HG02678 (cell line): ENCODE data around the gene ATP2B2.

Experiments used
- ATAC-seq: cut with Tn5 transposase; IDR thresholded peaks from one replicate; pipeline ENCODE4 v1.9.1; 2021; ENCODE audit warnings: mild to moderate bottlenecking, moderate library complexity; ENCODE audit not compliant: unreplicated experiment

The ATP2B2 gene

DNA sequence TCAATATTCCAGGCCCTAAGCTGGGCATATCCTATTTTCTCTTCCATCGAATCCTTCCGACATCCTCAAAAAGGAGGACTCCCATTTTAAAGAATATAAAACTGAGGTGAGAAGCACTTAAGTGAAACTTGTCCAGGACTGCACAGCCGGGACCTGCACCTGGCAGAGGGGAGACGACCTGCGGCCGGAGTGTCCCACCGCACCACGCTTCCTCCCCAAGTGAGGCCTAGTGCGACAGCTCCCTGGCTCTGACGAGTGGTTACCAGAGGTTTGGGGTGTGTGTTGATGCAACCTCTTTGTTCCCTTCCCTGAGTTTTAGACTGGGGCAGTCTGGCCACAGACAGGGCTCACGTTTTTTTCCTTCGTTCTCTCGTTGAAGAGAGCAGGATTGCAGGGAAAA is 24.9 kb upstream of the ATP2B2 start:
- no peak for ATAC-seq

DNA sequence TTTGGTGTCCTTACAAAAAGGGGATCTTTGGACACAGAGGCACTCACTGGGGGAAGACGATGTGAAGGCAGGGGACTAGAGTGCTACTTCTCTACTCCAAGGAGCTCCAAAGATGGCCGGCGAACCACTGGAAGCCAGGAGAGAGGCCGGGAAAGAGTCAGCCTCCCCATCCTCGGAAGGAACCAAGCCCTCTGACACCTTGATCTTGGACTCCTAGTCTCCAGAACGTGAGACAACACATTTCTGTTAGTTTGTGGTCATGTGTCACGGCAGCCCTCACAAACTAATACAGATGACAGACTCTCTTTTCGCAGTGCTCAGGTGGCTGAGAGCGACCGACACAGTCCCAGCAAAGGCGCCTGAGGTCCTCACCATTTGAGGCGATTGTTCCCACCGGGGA is 24.4 kb upstream of the ATP2B2 start:
- no peak for ATAC-seq

DNA sequence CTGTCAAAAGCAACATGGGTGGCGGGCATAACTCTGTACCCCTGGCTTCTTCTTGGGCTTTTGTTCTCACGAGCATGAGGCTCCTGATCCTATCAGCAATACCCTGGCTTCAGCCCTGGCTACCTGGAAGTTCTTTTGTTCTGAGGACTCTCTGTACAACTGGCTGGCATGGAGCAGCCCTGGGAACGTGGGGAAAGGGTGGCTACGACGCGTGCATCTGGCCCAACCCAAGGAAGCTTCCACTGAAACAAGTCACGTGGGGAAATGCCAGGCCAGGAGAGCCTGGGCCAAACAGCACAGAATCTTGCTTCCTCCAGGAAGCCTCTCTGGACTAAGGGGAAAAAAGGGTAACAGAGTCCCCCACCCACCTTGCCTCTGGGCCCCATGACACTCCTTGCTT is 22.7 kb upstream of the ATP2B2 start:
- no peak for ATAC-seq

DNA sequence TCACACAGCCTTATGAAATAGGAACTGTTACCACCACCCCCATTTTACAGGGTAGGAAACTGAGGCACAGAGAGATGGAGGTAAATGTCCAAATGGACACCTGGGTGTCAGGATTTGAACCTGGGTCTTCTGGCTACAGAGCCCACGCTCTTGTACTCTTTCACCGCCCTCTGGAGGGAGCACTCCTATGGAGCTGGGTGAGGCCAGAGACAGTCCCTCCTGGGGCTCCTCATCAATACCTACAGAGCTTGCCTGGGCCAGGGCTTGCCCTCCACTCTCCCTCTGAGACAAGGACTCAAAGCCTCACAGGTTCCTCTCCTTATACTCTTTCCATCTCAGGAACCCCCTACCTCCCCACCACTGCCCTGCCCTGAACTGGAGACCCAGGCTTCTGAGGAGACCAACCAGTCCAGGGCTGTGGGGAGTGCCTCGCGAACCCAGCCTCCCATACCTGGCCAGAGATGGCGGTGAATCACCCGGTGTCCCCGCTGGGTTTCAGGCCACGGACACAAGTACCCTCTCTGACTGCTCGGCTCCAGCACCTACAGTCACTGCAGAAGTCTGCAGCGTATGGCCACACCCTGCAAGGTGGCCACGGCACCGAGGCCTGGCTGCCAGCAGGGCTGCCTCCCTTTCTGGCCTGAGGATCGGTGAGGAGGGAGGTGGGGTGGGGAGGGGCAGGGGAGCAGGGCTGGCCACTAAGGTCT is 22.1 kb upstream of the ATP2B2 start:
- ATAC-seq = no peak

DNA sequence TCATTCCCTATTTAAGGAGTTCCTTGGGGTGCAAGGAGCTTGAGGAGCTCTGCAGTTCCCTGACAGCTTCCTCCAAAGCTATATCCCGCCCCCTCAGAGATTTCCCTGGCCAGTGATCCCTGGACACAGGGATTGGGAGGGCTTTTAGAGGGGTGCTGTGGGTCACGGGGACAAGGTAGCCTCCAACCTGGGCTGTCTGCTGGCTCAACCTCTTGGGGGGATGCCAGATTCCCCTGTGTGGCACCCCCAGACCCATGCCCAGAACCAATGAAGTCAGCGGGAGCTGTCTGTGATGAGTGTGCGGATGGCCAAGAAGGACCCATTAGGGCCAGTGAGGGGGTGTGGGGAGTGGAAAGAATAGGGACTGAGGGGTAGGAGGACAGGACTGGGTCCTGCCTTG is 21.0 kb upstream of the ATP2B2 start:
- no peak for ATAC-seq

DNA sequence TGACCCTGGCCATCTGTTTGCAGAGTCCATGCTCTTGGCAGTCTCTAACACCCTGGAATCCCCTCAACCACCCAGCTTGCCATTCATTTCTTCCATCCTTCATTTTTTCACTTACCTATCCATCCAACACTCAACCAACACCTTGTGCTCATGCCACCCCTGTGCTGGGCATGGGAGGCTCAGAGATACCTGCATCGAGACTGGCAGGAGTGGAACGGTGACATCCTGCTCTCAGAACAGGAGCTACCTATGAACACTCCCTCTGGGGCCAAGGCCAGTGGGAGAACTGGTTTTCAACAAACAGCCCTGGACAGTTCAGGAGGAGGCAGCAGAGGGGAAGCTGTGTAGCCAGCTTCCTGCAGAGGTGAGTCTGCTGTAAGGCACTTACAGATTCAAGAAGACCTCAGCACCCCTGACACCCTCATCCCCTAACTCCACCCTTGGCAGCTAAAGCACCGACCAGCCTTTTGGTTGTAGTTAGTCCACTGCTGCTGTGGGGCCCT is 19.5 kb upstream of the ATP2B2 start:
- no peak for ATAC-seq

DNA sequence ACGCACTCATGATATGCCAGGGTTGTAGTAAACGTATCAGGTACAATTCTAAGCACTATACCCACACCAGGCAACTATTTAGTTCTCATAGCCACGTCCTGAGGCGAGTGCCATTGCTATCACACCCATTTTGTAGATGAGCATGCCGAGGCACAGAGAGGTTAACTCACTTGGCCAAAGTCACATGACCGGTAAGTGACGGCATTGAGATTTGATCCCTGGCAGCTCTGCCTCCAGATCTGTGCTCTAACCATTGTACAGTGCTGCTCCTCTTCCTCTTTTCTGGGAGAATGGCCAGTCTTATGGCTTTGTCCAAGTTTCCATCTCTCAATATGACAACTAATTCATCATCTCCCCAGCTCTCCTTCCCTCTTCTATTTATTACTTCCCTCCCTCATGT is 18.9 kb upstream of the ATP2B2 start:
- no peak for ATAC-seq

DNA sequence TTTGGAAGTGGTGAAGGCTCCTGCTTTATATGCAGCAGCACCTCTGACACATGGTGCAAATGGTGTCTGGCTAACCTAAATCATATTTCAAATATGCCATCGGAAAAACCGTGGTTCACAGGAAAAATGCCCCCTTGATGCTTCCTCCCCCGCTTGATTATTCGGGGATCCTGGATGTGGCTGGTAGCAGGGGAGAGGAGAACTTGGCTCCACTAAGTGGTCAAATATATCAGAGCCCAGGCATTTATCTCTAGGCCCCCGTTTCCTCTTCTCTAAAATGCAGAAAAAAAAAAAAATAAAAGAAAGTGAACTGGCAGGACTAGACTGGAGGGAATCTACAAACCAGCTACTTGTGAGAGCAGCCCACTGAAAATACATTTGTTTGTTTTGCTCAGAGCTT is 18.2 kb upstream of the ATP2B2 start:
- ATAC-seq = no peak

DNA sequence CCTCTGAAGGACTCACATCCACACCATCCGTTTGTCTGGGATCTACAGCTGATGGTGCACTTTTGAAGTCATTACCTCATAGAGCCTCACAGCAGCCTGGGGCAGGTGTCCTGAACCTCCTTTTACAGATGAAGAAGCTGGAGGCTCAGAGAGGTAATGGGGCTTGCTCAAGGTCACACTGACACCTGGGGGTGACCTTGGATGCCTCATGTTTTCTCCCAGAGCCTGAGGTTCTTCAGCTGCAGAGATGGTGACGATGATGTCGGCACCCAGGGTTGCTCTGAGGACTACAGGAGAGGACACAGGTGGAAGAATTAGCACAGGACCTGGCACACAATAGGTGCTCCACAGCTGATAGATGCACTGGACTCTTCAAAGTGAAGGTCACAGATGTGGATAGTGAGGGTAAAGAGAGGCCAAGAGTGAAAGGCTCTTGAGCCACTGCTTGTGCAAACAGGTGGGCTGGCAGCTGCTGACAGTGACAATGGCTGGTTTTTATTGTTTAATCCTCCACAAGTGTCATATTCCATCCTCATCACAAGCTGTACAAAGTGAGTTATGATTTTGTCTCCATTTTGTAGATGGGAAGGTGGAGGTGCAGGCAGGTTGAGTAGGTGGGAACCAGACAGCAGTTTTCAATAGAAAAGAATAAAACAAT is 17.4 kb upstream of the ATP2B2 start:
- no peak for ATAC-seq

DNA sequence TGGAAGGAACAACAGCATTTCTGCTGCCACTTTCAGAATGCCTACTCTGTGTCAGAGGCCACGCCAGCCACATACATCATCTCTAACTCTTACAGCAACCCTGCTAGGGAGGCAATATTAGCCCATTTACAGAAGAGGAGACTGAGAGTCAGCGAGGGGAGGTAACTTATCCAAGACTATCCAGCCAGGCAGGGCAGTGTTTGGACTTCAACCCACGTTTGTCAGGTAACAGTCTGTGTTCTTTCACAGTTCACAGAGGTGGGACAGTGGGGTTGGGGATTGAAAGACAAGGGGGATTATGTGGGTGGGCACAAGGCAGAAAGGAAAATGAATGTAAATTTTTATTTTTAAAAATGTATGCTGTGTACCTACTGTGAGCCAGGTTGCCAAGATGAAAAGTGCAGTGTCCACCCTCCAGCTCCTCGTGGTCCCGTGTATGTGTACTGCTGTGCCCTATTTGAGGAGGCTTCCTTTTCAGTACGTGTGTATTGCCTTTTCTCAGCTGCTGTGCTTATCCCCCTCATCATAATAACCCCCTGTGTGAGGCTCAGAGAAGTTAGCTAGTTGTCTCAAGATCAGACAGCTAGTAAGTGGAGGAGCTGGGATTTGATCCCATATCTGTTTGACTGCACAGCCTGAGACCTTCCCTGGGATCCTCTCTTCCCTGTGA is 16.5 kb upstream of the ATP2B2 start:
- no peak for ATAC-seq

DNA sequence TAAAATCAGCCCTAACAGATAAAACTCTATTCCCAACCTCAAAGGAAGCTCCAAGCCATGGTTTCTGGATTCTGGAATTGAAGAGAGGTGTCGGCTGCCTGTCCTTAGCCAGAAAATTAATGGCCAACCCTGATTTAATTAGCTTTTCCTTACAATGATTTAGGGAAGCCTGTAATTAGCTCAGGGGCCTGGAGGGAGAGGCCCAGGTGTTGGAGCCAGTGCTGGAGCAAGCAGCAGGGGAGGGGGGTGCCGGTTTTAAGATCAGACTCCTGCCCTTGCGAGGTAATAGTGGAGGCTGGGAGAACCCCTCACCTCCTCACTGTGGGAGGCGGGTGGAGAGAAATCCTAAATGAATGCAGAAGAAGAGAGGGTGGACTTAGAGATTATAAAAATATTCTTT is 14.7 kb upstream of the ATP2B2 start:
- no peak for ATAC-seq

DNA sequence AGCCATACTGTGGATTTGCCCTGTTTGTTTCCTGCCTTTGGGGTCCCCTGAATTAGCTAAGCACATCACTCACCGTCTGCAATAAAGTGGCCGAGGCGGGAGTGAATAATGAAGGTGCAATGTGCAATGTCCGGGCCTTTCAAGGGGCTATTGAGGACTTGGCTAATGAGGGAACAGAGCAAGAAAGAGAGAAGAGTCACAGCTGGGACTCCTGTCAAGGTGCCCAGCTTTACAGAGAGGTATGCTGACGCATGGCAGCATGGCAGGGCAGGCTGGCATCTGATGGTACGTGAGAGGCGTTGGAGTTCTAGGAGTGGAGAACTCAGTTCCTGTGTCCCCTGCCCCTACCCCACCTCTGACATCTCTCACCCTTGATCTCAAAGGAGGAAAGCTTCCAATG is 13.8 kb upstream of the ATP2B2 start:
- no peak for ATAC-seq

DNA sequence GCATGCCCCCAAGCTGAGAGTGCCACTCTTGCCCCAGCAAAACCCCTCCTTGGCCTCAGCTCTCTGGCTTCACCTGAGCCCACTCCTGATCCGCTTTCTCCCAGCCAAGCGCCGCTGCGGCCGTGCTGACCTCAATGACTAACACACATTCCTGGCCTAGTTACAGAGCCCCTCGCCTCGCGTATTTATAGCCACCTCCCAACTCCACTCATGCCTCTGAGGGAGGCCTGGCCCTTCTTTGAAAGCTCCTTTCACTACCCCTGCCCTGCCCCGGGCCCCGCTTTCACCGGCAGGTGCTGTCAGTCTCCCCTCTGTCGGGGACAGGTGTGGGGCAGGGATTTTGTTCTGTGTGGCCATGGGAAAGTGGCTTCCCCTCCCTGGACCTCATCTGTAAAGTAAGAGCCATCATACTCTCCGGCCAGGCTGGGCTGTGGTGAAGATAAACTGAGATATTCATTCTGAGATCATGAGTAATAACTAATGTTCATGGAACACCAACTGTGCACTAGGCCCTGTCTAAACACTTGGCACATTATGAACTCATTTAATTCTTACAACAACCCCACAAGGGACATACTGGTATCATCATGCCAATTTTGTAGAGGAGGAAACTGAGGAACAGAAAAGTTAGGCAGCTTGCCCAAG is 13.2 kb upstream of the ATP2B2 start:
- no peak for ATAC-seq

DNA sequence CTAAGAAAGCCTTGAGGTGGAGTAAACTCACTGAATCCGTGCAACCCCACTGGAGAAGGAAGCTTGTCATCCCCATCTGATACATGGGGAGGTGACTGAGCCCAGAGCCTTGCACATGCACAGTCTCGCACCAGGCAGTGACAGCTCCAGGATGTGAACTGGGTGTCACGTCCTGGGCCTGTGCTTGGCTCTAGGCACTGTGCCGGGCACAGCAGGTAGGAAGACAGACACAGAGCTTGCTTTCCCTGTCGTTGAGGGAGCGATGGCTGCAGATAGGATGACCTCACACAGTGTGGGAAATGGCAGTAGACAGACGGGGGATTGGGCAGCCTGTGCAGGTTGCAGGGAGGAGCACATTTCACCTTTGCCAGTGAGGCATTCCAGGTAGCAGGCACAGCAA is 12.2 kb upstream of the ATP2B2 start:
- no peak for ATAC-seq

DNA sequence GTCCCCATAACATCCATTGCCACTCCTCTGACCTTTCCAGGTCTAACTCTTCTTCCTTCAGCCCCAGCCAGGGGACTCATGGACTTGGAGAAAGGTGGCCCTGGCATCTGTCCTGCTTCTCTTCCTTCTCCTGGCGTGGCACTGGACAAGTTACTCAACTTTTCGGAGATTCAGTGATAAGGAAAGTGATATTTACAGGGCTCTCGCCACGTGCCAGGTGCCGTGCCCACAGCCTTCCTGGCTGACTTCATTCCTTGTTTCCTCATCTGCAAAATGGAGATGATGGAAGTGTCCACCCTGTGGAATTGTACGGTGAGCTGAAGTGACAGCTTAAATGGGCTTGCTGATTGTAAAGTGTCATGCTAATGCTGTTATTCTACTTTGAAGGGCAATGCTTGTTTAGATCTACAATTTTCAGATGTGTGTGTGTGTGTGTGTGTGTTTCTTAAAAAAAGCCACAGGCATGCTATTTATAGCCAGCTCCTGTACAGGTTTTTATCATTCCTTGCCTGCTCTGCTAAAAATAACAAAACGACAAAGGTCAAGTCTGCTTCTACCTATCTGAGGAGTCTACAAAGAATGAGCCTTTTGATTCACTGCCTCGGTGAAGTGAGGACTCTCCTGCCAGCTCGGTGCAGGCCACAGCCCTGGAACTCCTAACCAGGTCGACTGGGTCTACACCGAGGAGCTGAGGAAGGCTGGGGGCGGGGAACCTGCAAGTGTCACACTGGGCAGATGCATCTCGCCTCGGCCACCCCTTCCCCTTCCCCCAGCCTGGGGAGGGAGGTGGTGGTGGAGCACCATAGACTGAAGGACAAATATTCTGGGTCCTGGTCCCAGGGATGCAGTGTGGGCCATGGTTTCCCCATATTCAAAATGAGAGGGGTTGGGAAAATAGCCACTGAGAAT is 11.4 kb upstream of the ATP2B2 start:
- no peak for ATAC-seq

DNA sequence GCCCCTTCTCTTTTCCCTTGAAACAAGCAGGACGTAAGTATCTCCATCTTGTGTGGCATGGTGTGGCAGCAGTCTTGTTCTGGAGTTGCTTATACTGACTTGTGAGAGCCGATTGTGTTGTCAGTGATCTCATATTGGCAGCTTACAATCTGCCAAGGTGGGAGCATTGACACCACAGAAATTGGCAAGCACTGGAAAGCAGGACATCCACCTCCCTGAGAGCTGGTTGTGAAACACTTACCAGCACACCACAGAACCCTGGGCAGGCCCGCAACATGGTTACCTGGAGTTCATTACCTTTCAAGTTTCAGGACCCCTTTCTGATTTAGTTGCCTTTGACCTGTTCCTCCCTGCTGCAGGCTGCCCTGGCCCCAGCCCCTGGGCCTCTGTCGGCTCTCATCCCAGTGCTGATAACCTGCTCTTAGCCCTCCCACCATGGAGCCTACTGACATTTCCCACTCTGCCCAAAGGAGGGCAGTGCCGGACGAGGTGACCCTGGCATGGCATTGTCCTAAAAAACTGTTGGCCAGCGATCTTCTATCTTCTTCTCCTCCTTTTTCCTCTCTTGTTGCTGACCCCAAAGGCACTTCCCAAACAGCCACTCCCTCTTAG is 10.6 kb upstream of the ATP2B2 start:
- ATAC-seq = no peak

DNA sequence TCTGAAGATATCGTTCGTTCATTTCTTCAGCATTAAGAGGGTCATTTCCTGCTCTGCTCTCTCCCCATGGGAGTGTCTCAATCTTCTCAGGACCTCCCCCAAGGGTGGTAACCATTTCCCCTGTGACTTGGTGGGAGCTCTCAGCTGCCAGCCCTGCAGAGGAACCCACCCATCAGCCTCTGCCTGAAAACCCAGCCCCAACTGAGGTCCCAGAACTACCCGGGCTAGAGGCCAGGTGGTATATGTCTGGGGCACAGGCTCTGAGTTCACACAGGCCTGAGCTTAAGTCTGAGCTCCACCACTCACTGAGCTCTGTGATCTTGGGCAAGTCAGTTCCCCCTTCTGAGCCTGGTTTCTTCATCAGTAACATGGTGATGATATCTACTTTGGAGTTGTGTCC is 10.0 kb upstream of the ATP2B2 start:
- no peak for ATAC-seq

DNA sequence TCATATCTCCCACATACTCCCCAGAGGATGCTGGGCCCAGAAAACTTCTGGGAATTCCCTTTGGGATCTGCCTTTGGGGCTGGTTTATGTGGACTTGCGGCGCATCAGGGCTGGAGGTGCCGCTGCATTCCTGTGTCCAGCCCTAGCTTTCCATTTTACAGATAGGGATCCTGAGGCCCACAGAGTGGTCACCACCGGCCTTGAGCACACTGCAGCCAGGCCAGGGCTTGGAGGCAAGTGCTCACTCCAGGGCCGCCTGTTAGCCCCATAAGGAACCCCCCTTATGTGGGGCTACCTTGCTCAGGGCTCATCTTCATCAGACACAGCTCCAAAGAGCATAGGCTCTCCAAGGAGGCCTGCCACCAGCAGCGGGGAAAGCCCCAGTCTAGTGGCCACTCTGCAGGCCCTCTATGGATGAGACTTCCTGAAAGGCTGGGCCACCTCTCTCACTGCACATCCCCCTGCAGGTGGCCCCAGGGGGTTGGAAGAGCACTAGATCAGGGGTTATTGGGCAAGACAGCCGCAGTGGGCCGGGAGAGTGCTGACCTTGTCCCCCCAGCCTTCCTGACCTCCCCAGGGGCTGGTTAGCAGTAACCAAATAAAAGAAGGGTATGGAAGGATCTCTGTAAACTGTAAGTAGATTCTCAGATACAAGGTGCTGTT is 9.2 kb upstream of the ATP2B2 start:
- no peak for ATAC-seq

DNA sequence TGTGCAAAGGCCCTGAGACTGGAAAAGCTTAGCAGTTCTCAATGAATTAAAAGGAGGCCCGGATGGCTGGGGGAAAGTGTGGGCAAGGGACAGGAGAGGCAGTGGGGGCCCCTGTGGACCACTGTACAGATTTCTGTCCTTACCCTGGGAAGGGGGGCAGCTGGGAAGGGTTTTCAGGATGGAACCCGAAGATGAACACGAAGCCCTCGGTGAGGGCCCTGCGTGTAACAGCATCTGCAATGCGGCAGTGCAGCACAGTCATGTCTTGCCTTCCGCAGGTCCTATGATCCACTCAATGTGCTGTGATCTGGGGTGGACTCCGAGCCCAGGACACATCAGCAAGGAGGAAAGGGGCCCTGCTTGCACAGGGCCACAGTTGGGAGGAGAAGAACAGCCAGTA is 7.9 kb upstream of the ATP2B2 start:
- no peak for ATAC-seq

DNA sequence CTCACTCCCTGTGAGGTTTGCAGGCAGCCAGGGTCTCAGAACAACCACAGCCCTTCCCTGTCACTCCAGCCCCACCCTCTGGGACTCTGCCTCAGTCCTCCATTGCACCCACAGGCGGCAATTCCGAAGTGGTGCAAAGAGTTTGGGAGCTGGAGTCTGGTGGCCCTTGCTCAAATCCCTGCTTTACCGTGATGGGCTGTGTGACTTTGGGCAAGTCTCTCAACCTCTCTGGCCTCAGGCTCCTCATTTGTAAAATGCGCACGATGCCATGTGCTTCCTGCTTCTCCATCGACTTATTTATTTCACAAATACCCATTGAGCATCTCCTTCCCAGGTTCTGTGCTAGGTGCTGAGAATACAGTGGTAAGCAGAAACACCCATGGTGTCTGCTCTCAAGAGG is 7.3 kb upstream of the ATP2B2 start:
- no peak for ATAC-seq
